IMR-90 (cell line): ENCODE results near the gene INPP5D. TPM values are rescaled to one million over a fixed set of nuclear protein-coding genes. Genes with fewer than 3 reads are reported as not detected.

Source experiments
- ATAC-seq: fragments of 200-7000 bp; cut with Tn5 transposase; 2 replicates; pipeline ENCODE4 v1.9.1; 2020; ENCODE audit warnings: low read depth, mild to moderate bottlenecking, moderate library complexity
- BruUV-seq: library from RNA; stranded (reverse); fragments of 400-500 nt; replicated peaks from 2 replicates; lab custom pipeline; 2021; lab: Mats Ljungman, UMichigan
- CTCF ChIA-PET: fragments of 300-600 bp; formaldehyde crosslinking; extraction: SDS; loops from one replicate; lab custom pipeline; 2021; ENCODE audit warnings: antibody characterized with exemption; lab: Yijun Ruan, JAX
- POLR2A ChIA-PET: fragments of 300-600 bp; sonication (Branson Sonifier 250); formaldehyde crosslinking; loops from one replicate; lab custom pipeline; 2022; ENCODE audit warnings: antibody characterized with exemption; ENCODE audit not compliant: unreplicated experiment; lab: Charles Lee
- DNase-seq: peaks from one replicate; pipeline ENCODE4 v3.0.0; 2013
- H2AFZ ChIP-seq: replicated peaks from 2 replicates; pipeline ENCODE3; 2013; ENCODE audit warnings: low read length, mild to moderate bottlenecking; ENCODE audit not compliant: poor library complexity
- H2AK5ac ChIP-seq: 2 replicates; pipeline ENCODE4 v1.6.1; 2013; ENCODE audit warnings: low read depth, low read length, inconsistent platforms
- H2AK9ac ChIP-seq: replicated peaks from 2 replicates; pipeline ENCODE3; 2013; ENCODE audit warnings: mild to moderate bottlenecking, low read depth, low read length, moderate library complexity; ENCODE audit not compliant: poor library complexity
- H2BK120ac ChIP-seq: 2 replicates; pipeline ENCODE4 v1.6.1; 2013; ENCODE audit warnings: low read depth, low read length, inconsistent platforms
- H2BK15ac ChIP-seq: 3 replicates; pipeline ENCODE4 v1.6.1; 2013; ENCODE audit warnings: low read depth, low read length, inconsistent platforms
- H2BK20ac ChIP-seq: 2 replicates; pipeline ENCODE4 v1.6.1; 2013; ENCODE audit warnings: low read depth, mild to moderate bottlenecking, inconsistent platforms, low read length, moderate library complexity
- H2BK5ac ChIP-seq: 2 replicates; pipeline ENCODE4 v1.6.1; 2013; ENCODE audit warnings: mild to moderate bottlenecking, low read depth, low read length, inconsistent platforms; ENCODE audit not compliant: poor library complexity, severe bottlenecking
- H3K14ac ChIP-seq: replicated peaks from 2 replicates; pipeline ENCODE4 v1.6.1; 2013; ENCODE audit warnings: low read depth, low read length, inconsistent platforms
- H3K18ac ChIP-seq: 2 replicates; pipeline ENCODE4 v1.6.1; 2013; ENCODE audit warnings: low read depth, low read length, control low read depth
- H3K23ac ChIP-seq: 2 replicates; pipeline ENCODE4 v1.6.1; 2013; ENCODE audit warnings: low read depth, low read length, inconsistent platforms
- H3K27ac ChIP-seq: 2 replicates; pipeline ENCODE4 v1.5.1; 2013; ENCODE audit warnings: mild to moderate bottlenecking, control low read depth, low read length; ENCODE audit not compliant: insufficient read depth
- H3K27me3 ChIP-seq: 2 replicates; pipeline ENCODE4 v1.6.1; 2013; ENCODE audit warnings: low read length; ENCODE audit not compliant: control insufficient read depth, insufficient read depth
- H3K36me3 ChIP-seq: 2 replicates; pipeline ENCODE4 v1.6.1; 2013; ENCODE audit warnings: low read length, mixed read lengths; ENCODE audit not compliant: control insufficient read depth, insufficient read depth
- H3K4ac ChIP-seq: 2 replicates; pipeline ENCODE4 v1.6.1; 2013; ENCODE audit warnings: low read depth, low read length, inconsistent platforms
- H3K4me1 ChIP-seq: 2 replicates; pipeline ENCODE4 v1.6.1; 2013; ENCODE audit warnings: low read length, mixed read lengths; ENCODE audit not compliant: control insufficient read depth, insufficient read depth
- H3K4me2 ChIP-seq: 2 replicates; pipeline ENCODE4 v1.6.1; 2013; ENCODE audit warnings: low read depth, mild to moderate bottlenecking, control low read depth, low read length, moderate library complexity
- H3K4me3 ChIP-seq: 2 replicates; pipeline ENCODE4 v1.5.1; 2013; ENCODE audit warnings: low read depth, mild to moderate bottlenecking, control low read depth, low read length, moderate library complexity; ENCODE audit not compliant: insufficient read depth
- H3K56ac ChIP-seq: 2 replicates; pipeline ENCODE4 v1.6.1; 2013; ENCODE audit warnings: low read length, inconsistent platforms; ENCODE audit not compliant: insufficient read depth; ENCODE audit errors: extremely low read depth
- H3K79me1 ChIP-seq, 2 experiments: 2 replicates each; pipeline ENCODE4 v1.6.1; 2013; ENCODE audit warnings: low read length in 2 of 2, inconsistent platforms in 1 of 2, low read depth in 1 of 2
- H3K9ac ChIP-seq: 2 replicates; pipeline ENCODE4 v1.6.1; 2013; ENCODE audit warnings: low read depth, low read length, control low read depth
- H3K9me1 ChIP-seq: 2 replicates; pipeline ENCODE4 v1.6.1; 2013; ENCODE audit warnings: low read length, inconsistent platforms; ENCODE audit not compliant: insufficient read depth
- H3K9me3 ChIP-seq: 2 replicates; pipeline ENCODE4 v1.6.1; 2013; ENCODE audit warnings: low read length; ENCODE audit not compliant: control insufficient read depth, insufficient read depth
- H4K20me1 ChIP-seq: 2 replicates; pipeline ENCODE4 v1.6.1; 2013; ENCODE audit warnings: low read length, inconsistent platforms; ENCODE audit not compliant: insufficient read depth
- H4K5ac ChIP-seq: 2 replicates; pipeline ENCODE4 v1.6.1; 2013; ENCODE audit warnings: mild to moderate bottlenecking, low read depth, low read length, control low read depth
- H4K8ac ChIP-seq, 2 experiments: 2 replicates each; pipeline ENCODE4 v1.6.1; 2013; ENCODE audit warnings: low read depth in 2 of 2, low read length in 2 of 2, control low read depth in 1 of 2, inconsistent platforms in 1 of 2
- H4K91ac ChIP-seq: 2 replicates; pipeline ENCODE4 v1.6.1; 2013; ENCODE audit warnings: low read depth, low read length, inconsistent platforms; ENCODE audit not compliant: insufficient read depth
- CEBPB ChIP-seq: IDR thresholded peaks from 2 replicates; pipeline ENCODE4 v1.6.1; 2012; ENCODE audit warnings: low read depth, low read length, improper control_type of control experiment
- FOS ChIP-seq: fragments of 150-350 bp; IDR thresholded peaks from 2 replicates; pipeline ENCODE4 v1.6.1; 2016; ENCODE audit warnings: low read depth, low read length
- MAFK ChIP-seq: IDR thresholded peaks from 2 replicates; pipeline ENCODE4 v1.6.1; 2012; ENCODE audit warnings: low read depth, low read length, improper control_type of control experiment
- MAZ ChIP-seq: IDR thresholded peaks from 2 replicates; pipeline ENCODE4 v1.6.1; 2012; ENCODE audit warnings: low read depth, mild to moderate bottlenecking, low read length, improper control_type of control experiment, moderate library complexity, borderline replicate concordance
- NFE2L2 ChIP-seq: fragments of 150-350 bp; IDR thresholded peaks from 2 replicates; pipeline ENCODE4 v1.6.1; 2016; ENCODE audit warnings: low read depth, mild to moderate bottlenecking, low read length
- POLR2A ChIP-seq: IDR thresholded peaks from 2 replicates; pipeline ENCODE4 v1.6.1; 2012; ENCODE audit warnings: mild to moderate bottlenecking, low read depth, low read length
- WGBS, 2 experiments: methylation state at CpG; one replicate each; pipeline versions ENCODE4 v1.1.5 to v1.1.7; 2013; ENCODE audit warnings: missing lambda C conversion rate in 2 of 2; ENCODE audit not compliant: insufficient read length in 1 of 2; ENCODE audit errors: extremely low coverage in 2 of 2; 5-methylcytosine and 5-hydroxymethylcytosine counted together
- dilution Hi-C: fragments of 300-500 bp; cut with HindIII; formaldehyde crosslinking; loops from one replicate; pipeline ENCODE4 v1.14.3; 2018; ENCODE audit warnings: low sequenced_read_pairs; ENCODE audit not compliant: unreplicated experiment
- in situ Hi-C: fragments of 300-500 bp; cut with MboI; formaldehyde crosslinking; loops from 3 replicates; pipeline ENCODE4 v1.14.3; 2019; ENCODE audit warnings: low sequenced_read_pairs, inconsistent platforms, mixed read lengths
- intact Hi-C: fragments of 100-400 bp; cut with micrococcal nuclease; formaldehyde crosslinking; loops from 2 replicates; pipeline ENCODE4 v1.10.0; 2022
- polyA plus RNA-seq, 3 experiments: library from polyadenylated mRNA; depleted of rRNA; stranded (reverse); fragments of >200 nt; gene quantifications; 2 replicates each; pipeline ENCODE4 v1.2.3, GENCODE V29; 2012; ENCODE audit warnings: low replicate concordance in 1 of 3
- total RNA-seq: library from RNA; depleted of rRNA; stranded (reverse); fragments of >200 nt; gene quantifications from 2 replicates; pipeline ENCODE4 v1.2.3, GENCODE V29; 2012

Gene INPP5D
- total and polyA plus RNA-seq, 2 of the 4 experiments (the other 2 are of a cell fraction): 0.18 to 0.29 TPM

DNA sequence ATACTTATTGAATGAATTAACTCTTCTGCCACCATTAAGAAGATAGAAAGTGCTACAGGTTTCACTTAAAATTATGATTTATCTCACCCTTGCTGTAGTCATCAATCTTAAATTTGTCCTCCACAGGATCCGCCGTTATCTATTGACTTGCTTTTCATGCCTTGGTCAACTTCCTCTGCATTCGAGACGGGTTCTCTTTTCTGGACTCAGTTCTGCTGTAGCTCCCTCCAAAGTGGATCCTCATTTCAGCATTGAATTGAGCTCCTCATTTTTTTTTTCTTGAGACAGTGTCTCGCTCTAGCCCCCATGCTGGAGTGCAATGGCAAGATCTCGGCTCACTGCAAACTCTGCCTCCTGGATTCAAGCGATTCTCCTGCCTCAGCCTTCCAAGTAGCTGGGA lies 27.6 kb downstream of the INPP5D start:
- TF ChIP-seq NFE2L2: no peak
- TF ChIP-seq MAFK: no peak
- no peak for TF ChIP-seq CEBPB
- no peak for TF ChIP-seq FOS
- no peak for TF ChIP-seq POLR2A
- no peak for TF ChIP-seq MAZ
- no peak overlapping the region for H3K4me2 ChIP-seq
- no peak overlapping the region for H3K18ac ChIP-seq
- H3K36me3 ChIP-seq: no peaks in the 10 kb centered on the region
- no peak overlapping the region for H3K4me3 ChIP-seq
- no peak overlapping the region for H2AK9ac ChIP-seq
- no peak overlapping the region for H4K8ac ChIP-seq
- H3K23ac ChIP-seq: no peak overlapping the region
- dilution Hi-C loops: no loop called here
- no peaks in the 10 kb centered on the region for H4K20me1 ChIP-seq
- no peak overlapping the region for H2AK5ac ChIP-seq
- no peak overlapping the region for H2BK20ac ChIP-seq
- H3K9me1 ChIP-seq: no peaks in the 10 kb centered on the region
- no peaks in the 10 kb centered on the region for H3K4me1 ChIP-seq
- no peak overlapping the region for H4K91ac ChIP-seq
- H3K79me1 ChIP-seq: no peaks in the 10 kb centered on the region
- DNase-seq (no peak), ATAC-seq (no peak)
- H2AFZ ChIP-seq: no peak overlapping the region
- H3K14ac ChIP-seq: no peak overlapping the region
- no peak overlapping the region for H3K9ac ChIP-seq
- H3K9me3 ChIP-seq: no peaks in the 10 kb centered on the region
- CTCF ChIA-PET: no interaction called here
- no peak overlapping the region for H3K4ac ChIP-seq
- no peak overlapping the region for H2BK120ac ChIP-seq
- in situ Hi-C loops: no loop called here
- POLR2A ChIA-PET: interaction anchor here (0.5 kb wide), 1 partner anchor 14 kb away, joined by 11 read pairs; no protein-coding TSS in a partner anchor
- H4K5ac ChIP-seq: no peak overlapping the region
- intact Hi-C loops: no loop called here
- no peak overlapping the region for H2BK5ac ChIP-seq
- BruUV-seq: no TSS peak
- 87% methylated on average over 3 of the region's 7 CpGs; no CpG with 5 or more reads in 1 of the 2 experiments for WGBS, 2 experiments
- H3K27me3 ChIP-seq: peaks cover 15% of the 10 kb centered on the region
- H3K56ac ChIP-seq: no peak overlapping the region
- H2BK15ac ChIP-seq: no peak overlapping the region
- H3K27ac ChIP-seq: no peak overlapping the region
